Upper lobe of left lung (tissue), 6 donors: ENCODE measurements around the gene PDE9A. TPM values are rescaled to one million over a fixed set of nuclear protein-coding genes. Genes with fewer than 3 reads are reported as not detected.
"Not testable (repeated sequence)": the region's sequence is repeated elsewhere in the genome, so short reads cannot be mapped to it uniquely, and the experiment has no call there.

Experiments used
- ATAC-seq, 2 donors: fragments of 200-7000 bp; cut with Tn5 transposase; one replicate each; pipeline ENCODE4 v1.9.1; 2022; ENCODE audit warnings: mild to moderate bottlenecking in 2 of 2, moderate library complexity in 2 of 2; ENCODE audit not compliant: low FRiP score in 2 of 2
- DNase-seq, 2 donors: peaks; one replicate each; pipeline ENCODE4 v3.0.0-alpha.2; 2019 to 2020
- H3K27ac ChIP-seq, 4 donors: fragments of 200-600 bp; sonication (generic); one replicate each; pipeline ENCODE4 v1.5.1; 2016 to 2019
- H3K27me3 ChIP-seq, 4 donors: fragments of 200-600 bp; sonication (generic); one replicate each; pipeline ENCODE4 v1.5.1; 2017 to 2019
- H3K36me3 ChIP-seq, 4 donors: fragments of 200-600 bp; sonication (generic); one replicate each; pipeline ENCODE4 v1.5.1; 2016 to 2019
- H3K4me1 ChIP-seq, 4 donors: fragments of 200-600 bp; sonication (generic); one replicate each; pipeline ENCODE4 v1.5.1; 2018 to 2019
- H3K4me3 ChIP-seq, 4 donors: fragments of 200-600 bp; sonication (generic); one replicate each; pipeline ENCODE4 v1.5.1; 2017 to 2019; ENCODE audit warnings: mild to moderate bottlenecking in 2 of 4, moderate library complexity in 1 of 4
- H3K9me3 ChIP-seq, 4 donors: fragments of 200-600 bp; sonication (generic); one replicate each; pipeline ENCODE4 v1.5.1; 2018 to 2019
- CTCF ChIP-seq, 6 experiments: fragments of 450-650 bp in 4 of 6; fragments of 200-600 bp in 2 of 6; sonication (generic) in 2 of 6; IDR thresholded peaks; one replicate each; pipeline ENCODE4 v1.5.1; 2016 to 2019; ENCODE audit warnings: antibody characterized with exemption in 6 of 6
- EP300 ChIP-seq, 4 donors: sonication (generic); formaldehyde crosslinking; IDR thresholded peaks; one replicate each; pipeline ENCODE4 v1.5.1; 2017; ENCODE audit warnings: antibody characterized with exemption in 4 of 4, control low read depth in 2 of 4
- POLR2A ChIP-seq, 4 donors: fragments of 450-650 bp; IDR thresholded peaks; one replicate each; pipeline ENCODE4 v1.5.1; 2016 to 2017; ENCODE audit warnings: antibody characterized with exemption in 4 of 4, mild to moderate bottlenecking in 2 of 4
- POLR2AphosphoS5 ChIP-seq, 2 donors: sonication (generic); formaldehyde crosslinking; IDR thresholded peaks; one replicate each; pipeline ENCODE4 v1.5.1; 2017; ENCODE audit warnings: antibody characterized with exemption in 2 of 2
- WGBS, 2 donors: methylation state at CpG; one replicate each; pipeline ENCODE4 v1.1.5; 2017 to 2018; 5-methylcytosine and 5-hydroxymethylcytosine counted together
- total RNA-seq, 6 donors: library from RNA; depleted of rRNA in 4 of 6; stranded (reverse); fragments of >200 nt in 4 of 6; gene quantifications; one replicate each; pipeline versions ENCODE4 v1.1.0 to v1.2.1, GENCODE V29; 2016 to 2021
- donor health status: DM: no; HTN: no; CAD: no; lungs with moderate emphysema.
- donor health status: DM: no; HTN: yes; CAD: no; lungs with severe emphysema.

The PDE9A gene
- total RNA-seq, 6 donors from 2014 or later, result 4.0 to 12.4 (median 6.6) TPM

DNA sequence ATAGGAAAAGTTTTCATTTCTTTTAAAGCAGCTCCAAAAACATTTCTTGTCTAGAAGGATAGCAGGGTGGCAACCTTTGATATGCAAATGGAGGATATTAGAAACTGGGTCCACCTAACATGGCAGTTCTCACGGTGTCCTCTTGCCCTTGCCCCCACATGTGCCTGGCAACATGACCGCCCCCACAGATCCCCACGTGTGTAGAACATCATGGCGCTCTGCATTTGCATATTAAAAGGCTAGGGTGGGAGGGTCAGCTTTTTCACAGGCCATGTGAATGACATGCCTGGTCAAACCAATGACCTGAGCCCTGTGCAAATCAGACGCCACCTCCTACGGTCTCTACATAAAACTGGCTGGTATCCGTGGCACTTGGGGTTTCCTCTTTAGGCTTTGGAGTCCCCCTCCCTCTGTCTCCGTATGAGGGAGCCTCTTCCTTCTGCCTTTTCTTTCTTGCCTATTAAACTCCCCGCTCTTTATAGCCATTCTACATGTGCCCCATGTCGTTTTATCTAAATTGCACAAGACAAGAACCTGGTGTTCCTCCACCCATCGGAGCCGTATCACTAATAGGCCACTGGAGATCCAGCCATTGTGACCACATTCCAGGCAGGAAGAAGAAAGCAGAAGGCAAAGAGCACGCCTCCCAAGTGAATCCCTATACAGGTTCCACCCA, 154.7 kb downstream of the PDE9A start:
- Histone ChIP-seq H3K4me1 (peaks cover 0 to 8% (median 3%) of the 10 kb centered on the region in 4 donors), H3K9me3 (no peaks in the 10 kb centered on the region), H3K36me3 (no peaks in the 10 kb centered on the region), H3K4me3 (no peak overlapping the region), H3K27me3 (no peaks in the 10 kb centered on the region), H3K27ac (no peak overlapping the region)
- TF ChIP-seq EP300 (IDR thresholded peaks at IDR 0.05), result no peak
- TF ChIP-seq POLR2A (IDR thresholded peaks at IDR 0.05), result no peak
- TF ChIP-seq CTCF (IDR thresholded peaks at IDR 0.05), result no peak
- TF ChIP-seq POLR2AphosphoS5 (IDR thresholded peaks at IDR 0.05), result no peak
- no peak for ATAC-seq
- DNase-seq, result no peak
- 71 to 82% methylated on average over 13 of the region's 13 CpGs for WGBS, 2 donors

DNA sequence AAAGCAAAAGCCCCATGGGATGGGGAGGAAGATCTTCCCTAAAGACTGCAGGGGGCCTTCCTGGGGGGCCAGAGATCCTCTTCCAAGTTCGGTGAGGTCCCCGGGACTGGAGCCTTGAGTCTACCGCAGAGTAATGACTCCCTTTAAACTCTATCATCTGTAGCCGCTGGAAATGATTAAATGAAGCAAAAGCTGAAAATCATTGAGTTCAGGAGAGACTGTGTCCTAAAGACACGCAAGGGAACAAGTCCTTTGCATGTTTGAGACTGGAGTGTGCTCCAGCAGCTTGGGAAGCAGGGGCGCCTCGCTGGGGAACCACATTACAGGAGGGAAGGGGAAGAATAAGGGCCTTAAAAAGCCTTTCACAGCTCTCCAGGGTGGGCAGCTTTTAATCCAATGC, 155.8 kb downstream of the PDE9A start:
- Histone ChIP-seq H3K27me3 (no peaks in the 10 kb centered on the region), H3K4me1 (peaks cover 0 to 8% (median 3%) of the 10 kb centered on the region in 4 donors), H3K9me3 (no peaks in the 10 kb centered on the region), H3K27ac (no peak overlapping the region), H3K4me3 (no peak overlapping the region), H3K36me3 (no peaks in the 10 kb centered on the region)
- no peak for ATAC-seq
- TF ChIP-seq POLR2A (IDR thresholded peaks at IDR 0.05), result no peak
- TF ChIP-seq CTCF (IDR thresholded peaks at IDR 0.05), result no peak
- no peak for TF ChIP-seq EP300 (IDR thresholded peaks at IDR 0.05)
- TF ChIP-seq POLR2AphosphoS5 (IDR thresholded peaks at IDR 0.05), result no peak
- WGBS, 2 donors, result 89 to 92% methylated on average over 7 of the region's 7 CpGs
- DNase-seq, result no peak

GRCh38 chr21:42809577-42810475, 156.4 kb downstream of the PDE9A start:
- Histone ChIP-seq H3K4me1 (peaks cover 0 to 8% (median 3%) of the 10 kb centered on the region in 4 donors), H3K36me3 (no peaks in the 10 kb centered on the region), H3K9me3 (no peaks in the 10 kb centered on the region), H3K4me3 (no peak overlapping the region), H3K27ac (no peak overlapping the region), H3K27me3 (no peaks in the 10 kb centered on the region)
- DNase-seq (no peak), ATAC-seq (no peak)
- 72 to 88% methylated on average over 15 to 18 of the region's 18 CpGs for WGBS, 2 donors
- TF ChIP-seq EP300 (IDR thresholded peaks at IDR 0.05), result no peak
- no peak for TF ChIP-seq POLR2AphosphoS5 (IDR thresholded peaks at IDR 0.05)
- no peak for TF ChIP-seq CTCF (IDR thresholded peaks at IDR 0.05)
- no peak for TF ChIP-seq POLR2A (IDR thresholded peaks at IDR 0.05)

GRCh38 chr21:42811960-42812359, 158.5 kb downstream of the PDE9A start:
- H3K9me3 ChIP-seq, result no peaks in the 10 kb centered on the region
- peaks cover 0 to 4% (median under 1%) of the 10 kb centered on the region in 4 donors for H3K4me1 ChIP-seq
- no peaks in the 10 kb centered on the region for H3K27me3 ChIP-seq
- no peaks in the 10 kb centered on the region for H3K36me3 ChIP-seq
- no peak for DNase-seq
- 73 to 81% methylated on average over 6 of the region's 6 CpGs for WGBS, 2 donors
- no peak overlapping the region for H3K27ac ChIP-seq
- ATAC-seq, result no peak
- H3K4me3 ChIP-seq, result no peak overlapping the region
- TF ChIP-seq EP300 (IDR thresholded peaks at IDR 0.05) (no peak), CTCF (IDR thresholded peaks at IDR 0.05) (no peak), POLR2A (IDR thresholded peaks at IDR 0.05) (no peak), POLR2AphosphoS5 (IDR thresholded peaks at IDR 0.05) (no peak)

GRCh38 chr21:42812528-42813241, 159.3 kb downstream of the PDE9A start:
- H3K9me3 ChIP-seq, ATAC-seq, H3K4me3 ChIP-seq, H3K27me3 ChIP-seq, H3K36me3 ChIP-seq, H3K4me1 ChIP-seq, DNase-seq, H3K27ac ChIP-seq: not testable (repeated sequence)
- WGBS, 2 donors, result 53 to 62% methylated on average over 5 of the region's 5 CpGs
